ENCODE data around the gene MACROD1.

MACROD1 gene

DNA sequence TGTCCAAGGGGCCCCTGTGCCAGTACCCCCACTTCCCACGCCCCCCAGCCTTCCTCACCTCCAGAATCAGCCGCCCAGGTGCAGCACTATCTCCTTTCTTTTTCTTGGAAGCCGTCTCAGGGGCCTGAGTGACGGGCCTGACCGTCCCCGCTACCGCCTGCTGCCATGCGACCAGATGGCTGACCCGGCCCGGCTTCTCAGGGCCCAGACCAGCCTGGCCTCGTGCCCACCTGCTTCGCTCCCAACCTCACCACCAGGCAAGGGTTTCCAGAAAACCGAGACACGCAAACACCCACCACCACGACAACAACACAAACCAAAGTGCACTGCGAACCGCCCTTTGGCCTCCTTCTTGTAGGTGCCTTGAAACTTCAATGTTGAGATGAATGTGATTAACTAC lies 39.1 kb downstream of the MACROD1 start:
- H3K36me3 ChIP-seq (ENCODE audit: control insufficient read depth, insufficient read depth, low read length), result no peaks in the 10 kb centered on the region

DNA sequence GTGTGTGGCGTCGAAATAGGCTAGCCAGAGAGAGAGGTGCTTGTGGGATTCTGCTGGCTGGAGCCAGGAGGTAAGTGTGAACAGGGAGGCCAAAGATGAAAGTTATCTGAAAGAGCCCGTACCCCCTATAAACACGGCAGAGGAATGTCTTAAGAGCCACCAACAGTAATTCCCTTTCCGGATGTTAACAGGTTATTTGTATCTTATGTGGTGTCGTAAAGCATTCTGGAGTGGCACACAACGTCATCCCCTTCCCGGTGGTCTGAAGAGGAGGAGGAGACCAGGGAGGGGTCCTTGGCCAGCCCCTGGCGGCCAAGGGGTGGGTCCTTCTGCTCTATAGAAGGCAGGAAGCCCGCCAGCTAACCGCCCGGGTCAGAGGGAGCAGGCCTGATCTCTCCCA lies 39.5 kb downstream of the MACROD1 start:
- no peak for TF ChIP-seq CTCF (IDR thresholded peaks at IDR 0.05; ENCODE audit: insufficient read depth, low read length, poor library complexity, severe bottlenecking)
- Histone ChIP-seq H3K4me3 (replicated peaks; ENCODE audit: low read depth, low read length) (no peak overlapping the region), H3K36me3 (ENCODE audit: control insufficient read depth, insufficient read depth, low read length) (no peaks in the 10 kb centered on the region), H3K27me3 (replicated peaks; ENCODE audit: control insufficient read depth, insufficient read depth, low read length) (no peaks in the 10 kb centered on the region; the same call in none of the 2 replicates)
- DNase-seq (ENCODE audit: extremely low read depth, insufficient read length), result no peak

More for the DNA sequence above, 39.1 kb downstream of the MACROD1 start:
- no peak overlapping the region for H3K4me3 ChIP-seq (replicated peaks; ENCODE audit: low read depth, low read length)
- no peaks in the 10 kb centered on the region; the same call in none of the 2 replicates for H3K27me3 ChIP-seq (replicated peaks; ENCODE audit: control insufficient read depth, insufficient read depth, low read length)
- no peak for DNase-seq (ENCODE audit: extremely low read depth, insufficient read length)
- no peak for TF ChIP-seq CTCF (IDR thresholded peaks at IDR 0.05; ENCODE audit: insufficient read depth, low read length, poor library complexity, severe bottlenecking)

DNA sequence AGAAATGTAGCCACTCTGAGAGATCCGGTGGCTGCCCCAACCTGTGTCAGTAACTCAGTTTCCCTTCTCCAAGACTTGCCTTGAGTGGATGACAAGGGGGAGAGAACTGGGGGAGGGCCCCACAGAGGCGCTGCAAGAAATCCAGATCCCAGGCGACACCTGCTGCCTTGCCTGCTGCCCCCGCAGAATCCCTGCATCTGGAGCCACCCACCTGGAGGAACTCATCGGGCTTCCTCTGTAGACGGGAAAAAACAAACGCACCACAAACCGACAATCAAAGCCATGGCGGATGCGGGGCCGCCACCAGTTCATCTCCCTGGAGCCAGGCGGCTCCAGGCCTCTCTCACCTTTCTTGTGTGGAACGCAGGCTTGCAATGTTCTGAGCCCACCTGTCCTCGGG lies 40.2 kb downstream of the MACROD1 start:
- no peaks in the 10 kb centered on the region for H3K36me3 ChIP-seq (ENCODE audit: control insufficient read depth, insufficient read depth, low read length)
- H3K4me3 ChIP-seq (replicated peaks; ENCODE audit: low read depth, low read length), result no peak overlapping the region
- H3K27me3 ChIP-seq (replicated peaks; ENCODE audit: control insufficient read depth, insufficient read depth, low read length), result no peaks in the 10 kb centered on the region; the same call in none of the 2 replicates
- TF ChIP-seq CTCF (IDR thresholded peaks at IDR 0.05; ENCODE audit: insufficient read depth, low read length, poor library complexity, severe bottlenecking), result no peak
- DNase-seq (ENCODE audit: extremely low read depth, insufficient read length), result no peak

- DNase-seq (ENCODE audit: extremely low read depth, insufficient read length), result no peak
- no peak for TF ChIP-seq CTCF (IDR thresholded peaks at IDR 0.05; ENCODE audit: insufficient read depth, low read length, poor library complexity, severe bottlenecking)
- Histone ChIP-seq H3K4me3 (replicated peaks; ENCODE audit: low read depth, low read length) (no peak overlapping the region), H3K27me3 (replicated peaks; ENCODE audit: control insufficient read depth, insufficient read depth, low read length) (no peaks in the 10 kb centered on the region; the same call in none of the 2 replicates), H3K36me3 (ENCODE audit: control insufficient read depth, insufficient read depth, low read length) (no peaks in the 10 kb centered on the region)
Measured at GRCh38 chr11:64124147-64124546, 41.8 kb downstream of the MACROD1 start.

- no peak for TF ChIP-seq CTCF (IDR thresholded peaks at IDR 0.05; ENCODE audit: insufficient read depth, low read length, poor library complexity, severe bottlenecking)
- Histone ChIP-seq H3K36me3 (ENCODE audit: control insufficient read depth, insufficient read depth, low read length) (no peaks in the 10 kb centered on the region), H3K27me3 (replicated peaks; ENCODE audit: control insufficient read depth, insufficient read depth, low read length) (no peaks in the 10 kb centered on the region; the same call in none of the 2 replicates), H3K4me3 (replicated peaks; ENCODE audit: low read depth, low read length) (no peak overlapping the region)
- DNase-seq (ENCODE audit: extremely low read depth, insufficient read length), result no peak
Measured at GRCh38 chr11:64123679-64124078, 42.2 kb downstream of the MACROD1 start.

Data from GM06990 (cell line).